SH-SY5Y (cell line): Measurements from ENCODE around the gene TINAGL1.

Experiments
- GATA2 ChIP-seq: IDR thresholded peaks from 2 replicates; pipeline ENCODE4 v1.6.1; 2011; ENCODE audit warnings: mild to moderate bottlenecking, low read depth, low read length
- GATA3 ChIP-seq: IDR thresholded peaks from 2 replicates; pipeline ENCODE4 v1.6.1; 2011; ENCODE audit warnings: low read depth, mild to moderate bottlenecking, low read length, moderate library complexity

Gene TINAGL1

DNA sequence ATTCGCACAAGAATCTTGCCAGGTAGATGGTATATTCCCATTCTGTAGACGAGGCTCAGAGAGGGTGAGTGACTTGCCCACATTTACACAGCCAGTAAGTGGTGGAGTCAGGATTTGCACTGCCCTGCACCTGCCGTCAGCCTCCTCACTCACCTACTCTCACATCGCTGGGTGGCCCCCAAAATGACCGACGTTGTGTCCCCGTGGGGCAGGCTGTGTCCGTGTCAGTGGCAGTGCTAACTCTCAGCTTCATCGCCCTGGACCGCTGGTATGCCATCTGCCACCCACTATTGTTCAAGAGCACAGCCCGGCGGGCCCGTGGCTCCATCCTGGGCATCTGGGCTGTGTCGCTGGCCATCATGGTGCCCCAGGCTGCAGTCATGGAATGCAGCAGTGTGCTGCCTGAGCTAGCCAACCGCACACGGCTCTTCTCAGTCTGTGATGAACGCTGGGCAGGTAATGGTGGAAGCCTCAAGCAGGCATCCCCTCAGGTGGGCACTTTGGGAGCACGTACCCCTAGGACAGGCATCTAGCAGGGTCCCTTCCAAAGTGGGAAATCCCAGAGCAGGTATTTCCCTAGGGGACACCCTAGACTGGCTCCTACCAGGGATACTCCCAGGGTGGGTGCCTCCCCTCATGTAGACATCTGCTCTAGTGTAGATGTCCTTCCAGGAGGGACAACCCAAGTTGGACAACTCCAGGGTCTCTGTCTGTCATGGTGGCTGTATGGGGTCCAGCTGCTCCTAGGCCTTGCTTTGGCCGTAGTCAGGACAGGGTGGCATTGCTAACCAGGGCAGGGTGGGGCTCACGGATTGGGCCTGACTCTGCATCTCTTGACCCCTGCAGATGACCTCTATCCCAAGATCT, 44.5 kb downstream of the TINAGL1 start:
- TF ChIP-seq GATA3, result no peak
- TF ChIP-seq GATA2, result no peak

DNA sequence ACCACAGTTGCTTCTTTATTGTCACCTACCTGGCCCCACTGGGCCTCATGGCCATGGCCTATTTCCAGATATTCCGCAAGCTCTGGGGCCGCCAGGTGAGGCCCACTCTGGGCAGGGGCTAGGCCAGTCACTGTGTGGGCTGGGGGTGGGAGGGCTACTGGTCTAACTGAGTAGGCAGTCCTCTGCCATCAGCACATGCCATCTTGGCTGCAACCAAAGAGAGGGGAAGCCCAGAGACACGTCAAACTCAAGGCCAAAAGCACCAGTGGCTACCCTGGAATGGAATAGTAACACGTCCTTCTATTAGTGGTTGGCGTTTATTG, 45.1 kb downstream of the TINAGL1 start:
- TF ChIP-seq GATA3 (no peak), GATA2 (no peak)

DNA sequence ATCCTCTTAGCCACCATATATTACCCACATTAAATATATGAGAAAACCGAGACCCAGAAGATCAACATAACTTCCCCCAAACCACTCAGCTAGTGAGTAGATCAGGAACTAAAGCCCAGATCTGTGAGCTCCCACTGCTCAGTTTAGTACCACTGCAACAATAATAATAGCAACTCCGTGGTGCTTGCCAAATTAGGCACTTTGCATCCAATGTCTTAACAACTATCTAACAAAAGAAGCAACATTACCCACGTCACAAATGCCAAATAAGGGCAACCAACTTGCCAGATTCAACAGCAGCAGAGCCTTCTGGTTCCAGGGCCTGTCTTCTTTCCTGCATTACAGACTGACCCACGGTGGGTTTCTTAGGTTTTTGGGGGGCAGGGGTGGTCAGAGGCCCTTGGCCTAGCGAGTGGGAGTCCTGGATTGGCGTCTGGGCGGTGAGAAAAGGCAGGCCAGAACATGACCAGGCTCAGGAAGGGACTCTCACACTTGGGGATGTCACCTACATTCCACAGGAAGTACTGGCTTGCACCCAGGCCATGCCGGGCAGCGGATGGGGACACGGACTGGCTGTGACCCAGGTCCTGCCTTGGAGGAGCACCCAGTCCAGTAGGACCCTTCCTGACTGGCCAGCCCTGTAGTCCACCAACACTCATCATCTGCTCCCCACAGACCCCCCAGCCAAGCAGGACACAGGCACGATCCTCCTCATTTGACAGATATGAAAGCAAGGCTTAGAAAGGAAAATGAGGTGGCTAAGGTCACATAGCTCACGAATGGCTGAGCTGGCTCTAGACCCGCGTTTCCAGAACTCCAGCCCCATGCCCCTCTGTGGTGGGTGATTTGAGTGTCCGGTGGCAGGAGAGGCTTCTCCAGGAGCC, 45.8 kb downstream of the TINAGL1 start:
- TF ChIP-seq GATA3, result no peak
- no peak for TF ChIP-seq GATA2

DNA sequence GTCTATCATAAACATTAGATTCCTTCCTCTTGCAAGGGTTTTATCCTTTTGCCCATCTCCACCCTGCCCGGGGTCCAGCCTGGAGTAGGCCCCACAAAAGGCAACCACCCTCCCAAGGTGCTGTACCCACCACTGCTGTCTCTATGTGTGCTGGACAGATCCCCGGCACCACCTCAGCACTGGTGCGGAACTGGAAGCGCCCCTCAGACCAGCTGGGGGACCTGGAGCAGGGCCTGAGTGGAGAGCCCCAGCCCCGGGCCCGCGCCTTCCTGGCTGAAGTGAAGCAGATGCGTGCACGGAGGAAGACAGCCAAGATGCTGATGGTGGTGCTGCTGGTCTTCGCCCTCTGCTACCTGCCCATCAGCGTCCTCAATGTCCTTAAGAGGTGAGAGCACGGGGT, 47.0 kb downstream of the TINAGL1 start:
- TF ChIP-seq GATA3 (no peak), GATA2 (no peak)

DNA sequence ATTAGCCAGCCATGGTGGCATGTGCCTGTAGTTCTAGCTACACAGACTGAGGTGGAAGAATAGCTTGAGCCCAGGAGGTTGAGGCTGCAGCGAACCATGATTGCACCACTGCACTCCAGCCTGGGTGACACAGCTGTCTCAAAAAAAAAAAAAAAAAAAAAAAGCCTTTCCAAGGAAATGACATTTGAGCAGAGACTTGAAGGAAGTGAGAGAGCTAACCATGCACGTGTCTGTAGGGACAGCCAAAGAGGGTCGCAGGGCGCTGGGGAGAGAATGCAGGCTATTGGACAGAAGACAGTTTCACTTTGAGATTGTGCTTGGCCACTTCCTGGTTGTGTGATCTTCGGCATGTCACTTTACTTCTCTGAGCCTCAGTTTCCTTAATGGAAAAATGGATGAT, 48.0 kb downstream of the TINAGL1 start:
- TF ChIP-seq GATA3 (no peak), GATA2 (no peak)

DNA sequence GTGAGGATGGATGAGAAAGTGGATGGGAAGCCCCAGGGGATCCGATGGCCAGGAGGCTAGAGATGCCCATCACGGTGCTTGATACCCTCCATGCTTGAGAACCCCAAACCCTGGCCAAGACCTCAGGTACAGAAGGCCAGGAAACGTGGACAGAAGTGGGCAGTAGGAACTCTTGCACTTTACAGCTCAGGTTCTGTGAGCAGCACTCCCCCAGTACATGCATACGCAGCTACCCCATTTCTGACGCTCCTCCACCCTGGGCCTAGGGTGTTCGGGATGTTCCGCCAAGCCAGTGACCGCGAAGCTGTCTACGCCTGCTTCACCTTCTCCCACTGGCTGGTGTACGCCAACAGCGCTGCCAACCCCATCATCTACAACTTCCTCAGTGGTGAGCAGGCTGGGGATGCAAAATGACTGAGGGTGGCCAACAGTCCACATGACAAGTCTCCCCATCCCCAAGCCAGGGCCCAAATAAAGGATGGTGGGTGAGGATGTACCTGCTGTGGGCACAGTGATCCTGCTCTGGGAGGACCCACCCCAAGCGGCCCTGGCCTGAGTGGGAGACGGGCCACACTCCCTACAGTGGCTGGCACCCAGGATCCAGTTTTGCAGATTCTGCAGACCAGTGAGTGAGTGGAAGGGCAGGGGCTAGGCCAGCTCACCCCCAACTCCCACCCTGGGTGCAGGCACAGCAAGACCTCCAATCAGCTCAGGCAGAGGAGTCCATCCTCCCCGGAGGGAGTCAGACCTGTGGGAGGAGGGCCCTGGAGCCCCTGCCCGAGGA, 48.6 kb downstream of the TINAGL1 start:
- TF ChIP-seq GATA3 (no peak), GATA2 (no peak)

DNA sequence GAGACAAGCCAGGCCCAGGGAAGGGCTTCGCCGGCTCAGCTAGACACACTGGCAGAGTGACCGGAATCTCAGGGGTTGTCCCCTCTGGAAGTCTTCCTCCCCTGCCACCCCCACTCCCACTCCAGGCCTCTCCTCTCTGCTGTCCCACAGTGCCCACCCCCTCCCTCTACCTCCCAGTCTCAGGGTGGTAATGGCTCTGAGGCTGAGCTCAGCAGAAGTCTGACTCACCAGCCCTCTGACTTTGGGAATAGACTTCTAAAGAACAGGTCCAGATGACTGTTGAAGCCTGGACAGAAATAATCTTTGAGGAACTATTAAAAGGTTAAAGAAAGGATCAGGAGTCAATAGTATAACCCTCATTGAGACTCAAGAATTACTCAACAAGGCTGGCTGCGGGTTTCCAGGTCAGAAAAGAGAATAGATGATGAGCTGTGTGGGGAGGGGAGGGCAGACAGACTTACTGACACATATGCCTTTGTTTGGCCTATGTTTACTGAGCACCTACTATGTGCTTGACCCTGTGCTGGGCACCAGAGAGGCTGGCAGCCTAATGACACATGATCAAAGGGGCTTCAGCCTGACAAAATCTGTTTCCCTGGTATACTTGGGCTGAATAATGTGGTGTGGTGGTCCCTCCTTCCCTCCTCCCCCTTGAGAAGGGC, 49.4 kb downstream of the TINAGL1 start:
- TF ChIP-seq GATA3 (no peak), GATA2 (no peak)

DNA sequence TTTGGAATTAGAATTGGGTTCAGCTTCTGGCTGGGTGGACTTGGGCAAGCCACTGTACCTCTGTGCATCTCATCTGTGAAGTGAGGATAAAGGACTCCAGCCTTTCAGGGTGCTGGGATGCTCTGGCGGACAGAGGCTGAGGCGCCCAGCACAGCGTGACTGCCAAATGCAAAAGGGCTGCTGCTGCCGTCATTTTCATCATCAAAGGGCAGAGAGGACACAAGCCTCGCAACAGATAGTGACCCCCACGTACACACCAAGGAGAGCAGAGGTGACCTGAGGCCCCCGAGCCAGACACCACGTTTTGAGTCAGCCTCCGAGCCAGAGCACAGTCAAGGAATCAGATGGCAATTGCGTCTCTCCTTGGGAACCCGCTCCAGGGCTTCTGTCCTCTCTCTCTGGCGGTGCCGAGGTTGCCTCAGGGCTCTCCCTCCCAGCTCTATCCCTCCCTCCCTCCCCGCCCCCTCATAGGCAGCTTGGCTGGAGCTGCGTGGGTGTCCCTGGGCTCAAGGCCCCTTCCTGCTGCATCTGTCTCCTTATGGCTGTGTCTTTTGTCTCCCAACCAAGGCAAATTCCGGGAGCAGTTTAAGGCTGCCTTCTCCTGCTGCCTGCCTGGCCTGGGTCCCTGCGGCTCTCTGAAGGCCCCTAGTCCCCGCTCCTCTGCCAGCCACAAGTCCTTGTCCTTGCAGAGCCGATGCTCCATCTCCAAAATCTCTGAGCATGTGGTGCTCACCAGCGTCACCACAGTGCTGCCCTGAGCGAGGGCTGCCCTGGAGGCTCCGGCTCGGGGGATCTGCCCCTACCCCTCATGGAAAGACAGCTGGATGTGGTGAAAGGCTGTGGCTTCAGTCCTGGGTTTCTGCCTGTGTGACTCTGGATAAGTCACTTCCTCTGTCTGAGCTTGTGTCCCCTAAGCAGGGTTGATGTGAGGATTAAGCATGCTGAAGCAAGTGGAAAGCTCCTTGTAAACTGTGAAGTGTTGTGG, 50.2 kb downstream of the TINAGL1 start:
- TF ChIP-seq GATA2, result no peak
- TF ChIP-seq GATA3, result no peak

DNA sequence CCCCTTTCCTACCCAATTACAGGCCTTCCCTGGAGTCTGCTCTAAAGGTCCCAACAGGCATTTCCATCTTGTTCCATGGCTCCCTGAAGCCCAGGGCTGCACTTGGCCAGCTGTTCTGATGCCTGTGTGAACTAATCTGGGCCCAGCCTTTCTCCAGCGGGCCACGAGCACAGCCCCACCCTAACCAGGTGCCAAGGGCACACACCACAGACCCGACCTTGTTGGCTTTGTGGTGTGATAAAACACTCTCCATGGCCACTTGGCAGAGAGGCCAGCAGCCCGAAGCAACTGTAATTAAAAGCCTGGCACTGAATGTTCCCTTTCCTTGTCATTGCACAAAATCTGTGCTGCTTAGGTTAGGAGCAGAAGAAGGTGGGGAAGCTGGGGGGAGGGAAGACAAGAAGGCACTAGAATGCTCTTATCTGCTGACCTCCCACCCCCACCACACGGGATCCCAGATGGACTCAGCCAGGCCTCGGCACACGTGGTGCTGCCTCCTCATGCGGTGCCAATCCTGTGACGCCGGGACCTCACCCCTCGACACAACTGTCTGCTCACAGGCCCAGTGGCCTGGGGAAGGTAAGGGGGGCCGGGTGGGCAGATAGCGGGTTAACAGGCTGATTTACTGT, 51.1 kb downstream of the TINAGL1 start:
- TF ChIP-seq GATA3 (no peak), GATA2 (peak; percentile 86)

DNA sequence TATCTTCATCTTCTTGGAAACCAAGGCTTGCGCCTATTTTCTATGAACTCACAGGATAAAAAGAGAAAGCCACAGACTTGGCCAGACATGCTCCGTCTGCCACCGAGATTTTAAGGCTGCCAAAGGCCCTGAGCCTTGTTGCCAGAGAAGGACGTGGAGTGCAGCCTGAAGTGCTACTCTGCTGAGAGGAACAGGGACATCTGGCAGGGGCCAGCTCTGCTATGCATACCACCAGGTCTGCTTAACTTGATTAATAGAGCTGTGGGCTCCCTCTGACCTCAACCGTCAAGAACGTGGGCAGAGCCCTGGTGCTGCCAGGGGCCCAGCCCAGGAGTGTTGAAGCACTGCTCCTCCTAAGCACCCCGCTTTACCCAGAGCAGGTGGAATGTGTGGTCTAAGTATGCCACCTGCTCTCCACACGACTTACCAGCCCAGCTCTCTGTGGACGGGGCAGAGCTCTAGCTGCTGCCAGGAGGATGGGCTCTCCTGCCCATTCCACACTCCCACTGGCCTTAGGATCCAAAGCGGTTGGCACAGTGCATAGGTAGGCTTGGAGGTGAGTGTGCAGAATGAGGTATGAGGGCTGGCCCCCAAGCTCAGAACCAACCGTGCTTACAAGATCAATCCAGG, 51.7 kb downstream of the TINAGL1 start:
- no peak for TF ChIP-seq GATA3
- 0 out of 2 replicates have a peak, but pooled peaks have one; percentile 18 for TF ChIP-seq GATA2

DNA sequence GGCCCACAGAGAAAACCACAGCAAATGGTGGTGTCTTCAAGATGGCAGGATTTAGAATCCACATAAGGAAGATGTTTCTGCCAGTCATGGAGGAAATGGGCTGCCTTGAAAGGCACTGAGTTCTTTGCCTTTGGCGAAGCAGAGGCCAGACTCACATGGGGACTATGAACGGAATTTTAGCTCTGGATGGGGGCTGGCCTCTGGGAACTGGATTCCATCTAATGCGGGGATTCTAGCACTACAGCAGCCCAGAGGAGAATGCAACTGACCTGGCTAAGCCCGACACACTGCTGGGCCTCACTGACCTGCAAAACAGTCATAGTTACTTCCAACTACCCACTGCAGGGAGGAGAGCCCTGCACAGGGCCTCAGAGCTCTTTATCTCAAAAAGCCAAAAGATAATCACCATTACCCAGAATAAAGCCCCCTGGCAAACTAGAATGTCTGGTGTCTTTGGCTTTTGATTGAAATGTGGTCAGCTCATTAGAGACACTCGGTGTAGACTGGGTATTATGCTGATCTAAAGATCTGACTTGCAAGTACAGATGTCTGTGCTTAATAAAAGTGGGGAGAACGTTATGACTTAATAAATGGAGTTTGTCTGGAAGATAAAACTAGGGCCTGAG, 52.7 kb downstream of the TINAGL1 start:
- TF ChIP-seq GATA2 (peak; percentile 96), GATA3 (peak; percentile 93; the same call in 1 of the 2 replicates)
